ENCODE data around the gene PIAS1. TPM values are rescaled to one million over a fixed set of nuclear protein-coding genes. Genes with fewer than 3 reads are reported as not detected.

The PIAS1 gene
- total RNA-seq, 4 donors from 2014 or later: 91.6 to 202 (median 111) TPM

GRCh38 chr15:68149059-68149458 is 94.9 kb downstream of the PIAS1 start:
- Histone ChIP-seq H3K4me1 (peaks cover 0 to 6% of the 10 kb centered on the region in 2 donors), H3K4me3 (replicated peaks in 1 of 3) (no peak overlapping the region), H3K27ac (no peak overlapping the region), H3K27me3 (no peaks in the 10 kb centered on the region), H3K9me3 (no peaks in the 10 kb centered on the region), H3K36me3 (peaks cover 8 to 10% of the 10 kb centered on the region in 2 donors)
- intact Hi-C loops (cut with DNase I): no loop called here
- 95 to 100% methylated on average over 1 of the region's 1 CpG for WGBS, 2 donors
- no peak for DNase-seq
- TF ChIP-seq, protein P1, sequence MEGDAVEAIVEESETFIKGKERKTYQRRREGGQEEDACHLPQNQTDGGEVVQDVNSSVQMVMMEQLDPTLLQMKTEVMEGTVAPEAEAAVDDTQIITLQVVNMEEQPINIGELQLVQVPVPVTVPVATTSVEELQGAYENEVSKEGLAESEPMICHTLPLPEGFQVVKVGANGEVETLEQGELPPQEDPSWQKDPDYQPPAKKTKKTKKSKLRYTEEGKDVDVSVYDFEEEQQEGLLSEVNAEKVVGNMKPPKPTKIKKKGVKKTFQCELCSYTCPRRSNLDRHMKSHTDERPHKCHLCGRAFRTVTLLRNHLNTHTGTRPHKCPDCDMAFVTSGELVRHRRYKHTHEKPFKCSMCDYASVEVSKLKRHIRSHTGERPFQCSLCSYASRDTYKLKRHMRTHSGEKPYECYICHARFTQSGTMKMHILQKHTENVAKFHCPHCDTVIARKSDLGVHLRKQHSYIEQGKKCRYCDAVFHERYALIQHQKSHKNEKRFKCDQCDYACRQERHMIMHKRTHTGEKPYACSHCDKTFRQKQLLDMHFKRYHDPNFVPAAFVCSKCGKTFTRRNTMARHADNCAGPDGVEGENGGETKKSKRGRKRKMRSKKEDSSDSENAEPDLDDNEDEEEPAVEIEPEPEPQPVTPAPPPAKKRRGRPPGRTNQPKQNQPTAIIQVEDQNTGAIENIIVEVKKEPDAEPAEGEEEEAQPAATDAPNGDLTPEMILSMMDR (IDR thresholded peaks at IDR 0.05): no peak
- no peak for TF ChIP-seq POLR2A (IDR thresholded peaks at IDR 0.05)

DNA sequence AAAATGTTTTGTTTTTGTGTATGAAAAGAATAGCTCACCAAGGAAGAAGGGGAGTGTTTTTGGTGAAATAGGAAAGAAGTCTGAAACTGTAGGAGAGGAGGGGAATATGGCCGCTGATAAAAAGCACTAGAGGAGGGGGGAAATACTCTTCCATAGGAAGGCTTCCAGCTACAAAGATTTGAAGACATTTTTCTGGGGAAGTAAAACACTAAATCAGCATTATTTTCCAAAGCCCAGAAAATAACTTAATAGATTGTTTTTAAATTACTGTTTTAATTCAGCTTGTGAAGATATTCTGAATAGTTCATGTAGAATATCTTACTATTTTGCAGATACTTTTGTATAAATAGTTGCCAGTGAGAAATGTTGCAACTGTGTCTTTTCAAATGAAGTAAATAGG is 96.1 kb downstream of the PIAS1 start:
- intact Hi-C loops (cut with DNase I): no loop called here
- 90% methylated on average over 1 of the region's 1 CpG for WGBS, 2 donors
- no peak overlapping the region for H3K27ac ChIP-seq

DNA sequence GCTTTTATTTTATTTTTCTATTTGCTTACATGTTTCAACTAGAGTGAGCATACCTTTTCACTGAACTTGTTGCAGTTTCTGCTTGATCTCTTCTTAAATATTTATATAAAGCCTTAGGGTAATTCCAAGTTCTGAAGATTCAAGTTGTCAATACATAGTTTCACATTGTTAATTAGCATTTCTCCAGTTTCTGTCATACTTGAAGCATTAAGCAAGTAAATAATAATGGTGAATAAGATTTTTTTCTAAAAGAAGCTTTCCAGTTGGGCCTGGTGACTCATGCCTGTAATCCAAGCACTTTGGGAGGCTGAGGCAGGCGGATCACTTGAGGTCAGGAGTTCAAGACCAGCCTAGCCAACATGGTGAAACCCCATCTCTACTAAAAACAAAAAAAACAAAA is 97.2 kb downstream of the PIAS1 start:
- 96 to 100% methylated on average over 1 of the region's 1 CpG for WGBS, 2 donors
- no peaks in the 10 kb centered on the region for H3K9me3 ChIP-seq
- H3K27me3 ChIP-seq: no peaks in the 10 kb centered on the region
- no peak overlapping the region for H3K4me3 ChIP-seq (replicated peaks in 1 of 3)
- peaks cover 8 to 14% of the 10 kb centered on the region in 2 donors for H3K36me3 ChIP-seq
- intact Hi-C loops (cut with DNase I): no loop called here
- no peak for DNase-seq
- TF ChIP-seq, protein P1 (IDR thresholded peaks at IDR 0.05): no peak
- no peak for TF ChIP-seq POLR2A (IDR thresholded peaks at IDR 0.05)
- H3K27ac ChIP-seq: no peak overlapping the region
- peaks cover 0 to 6% of the 10 kb centered on the region in 2 donors for H3K4me1 ChIP-seq

More for the DNA sequence above, 96.1 kb downstream of the PIAS1 start:
- Histone ChIP-seq H3K27me3 (no peaks in the 10 kb centered on the region), H3K4me1 (peaks cover 0 to 6% of the 10 kb centered on the region in 2 donors), H3K4me3 (replicated peaks in 1 of 3) (no peak overlapping the region), H3K36me3 (peaks cover 8 to 10% of the 10 kb centered on the region in 2 donors), H3K9me3 (no peaks in the 10 kb centered on the region)
- no peak for DNase-seq
- TF ChIP-seq POLR2A (IDR thresholded peaks at IDR 0.05): no peak
- TF ChIP-seq, protein P1 (IDR thresholded peaks at IDR 0.05): no peak

GRCh38 chr15:68152342-68152741 is 98.2 kb downstream of the PIAS1 start:
- H3K4me3 ChIP-seq (replicated peaks in 1 of 3): no peak overlapping the region
- 95 to 96% methylated on average over 2 of the region's 2 CpGs for WGBS, 2 donors
- intact Hi-C loops (cut with DNase I): no loop called here
- H3K27ac ChIP-seq: no peak overlapping the region
- no peak for DNase-seq
- TF ChIP-seq POLR2A (IDR thresholded peaks at IDR 0.05): no peak
- TF ChIP-seq, protein P1 (IDR thresholded peaks at IDR 0.05): no peak
- H3K4me1 ChIP-seq: peaks cover 0 to 6% of the 10 kb centered on the region in 2 donors
- peaks cover 0 to 14% of the 10 kb centered on the region in 2 donors for H3K36me3 ChIP-seq
- no peaks in the 10 kb centered on the region for H3K27me3 ChIP-seq
- no peaks in the 10 kb centered on the region for H3K9me3 ChIP-seq

DNA sequence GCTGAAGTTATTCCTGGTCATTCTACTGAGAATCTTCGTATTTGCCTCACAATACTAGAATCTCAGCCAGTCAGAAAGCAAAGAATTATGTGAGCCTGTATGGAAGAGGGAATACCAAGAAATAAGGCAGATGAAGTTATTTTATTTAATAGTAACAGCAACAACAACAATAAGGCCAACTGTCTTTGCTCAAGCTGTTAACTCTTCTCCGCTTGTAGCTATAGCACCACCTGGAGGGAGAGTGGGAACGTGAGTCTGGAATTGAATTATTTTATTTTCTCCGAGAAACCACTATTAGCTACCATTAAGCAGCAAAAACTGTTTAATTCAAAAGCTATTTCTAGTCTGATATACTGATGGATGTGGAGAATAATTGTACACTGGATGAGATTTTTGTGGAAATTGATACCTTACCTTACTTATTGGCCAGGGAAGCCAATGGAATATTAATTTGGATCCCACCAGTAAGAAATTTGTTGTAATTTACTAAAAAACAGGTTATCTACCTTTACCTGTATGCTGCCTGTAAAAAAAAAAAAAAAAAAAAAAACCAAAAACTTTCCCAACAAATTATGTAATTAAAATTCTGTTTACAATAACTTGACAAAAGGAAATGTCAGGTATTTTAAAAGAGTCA is 100.9 kb downstream of the PIAS1 start:
- intact Hi-C loops (cut with DNase I): loop anchor here (5.0 kb wide), 1 partner anchor 293 kb away; no protein-coding TSS in a partner anchor
- peaks cover 0 to 7% of the 10 kb centered on the region in 2 donors for H3K4me1 ChIP-seq
- DNase-seq: peak; percentile 47 to 59
- no peaks in the 10 kb centered on the region for H3K9me3 ChIP-seq
- peak overlapping the region in 1 of 3 donors; percentile 29 for H3K27ac ChIP-seq
- H3K27me3 ChIP-seq: no peaks in the 10 kb centered on the region
- WGBS, 2 donors: 39 to 42% methylated on average over 4 of the region's 4 CpGs
- TF ChIP-seq, protein P1 (IDR thresholded peaks at IDR 0.05): peak; percentile 29 to 88 (median 76)
- TF ChIP-seq POLR2A (IDR thresholded peaks at IDR 0.05): no peak
- H3K4me3 ChIP-seq (replicated peaks in 1 of 3): no peak overlapping the region
- H3K36me3 ChIP-seq: peaks cover 0 to 8% of the 10 kb centered on the region in 2 donors
